Smooth muscle cell of the brain vasculature (primary cell): Measurements from ENCODE around the gene ZNF630.
"Not testable (repeated sequence)": the region's sequence is repeated elsewhere in the genome, so short reads cannot be mapped to it uniquely, and the experiment has no call there.

Source experiments
- DNase-seq: peaks from one replicate; pipeline ENCODE4 v3.0.0-alpha.2; 2012; ENCODE audit warnings: low read depth, low spot score

ZNF630 gene

GRCh38 chrX:48071064-48071985, at the start of gene ZNF630:
Gene ZNF630 (minus strand): TSS chrX:48071640. CDS start chrX:48066886, 4,754 bp downstream.
- DNase-seq, result no peak

- DNase-seq, result no peak
Measured at GRCh38 chrX:48107717-48108116, 36.3 kb upstream of the ZNF630 start.

- no peak for DNase-seq
Measured at GRCh38 chrX:48102874-48103374, 31.5 kb upstream of the ZNF630 start.

- DNase-seq, result no peak
Measured at GRCh38 chrX:48101443-48101842, 30.0 kb upstream of the ZNF630 start.

GRCh38 chrX:48092558-48092957, 21.1 kb upstream of the ZNF630 start:
- DNase-seq, result not testable (repeated sequence)

- no peak for DNase-seq
Measured at GRCh38 chrX:48090123-48090522, 18.7 kb upstream of the ZNF630 start.

GRCh38 chrX:48086082-48086481, 14.6 kb upstream of the ZNF630 start:
- no peak for DNase-seq

- DNase-seq, result no peak
Measured at GRCh38 chrX:48083706-48084105, 12.3 kb upstream of the ZNF630 start.

GRCh38 chrX:48083212-48083611, 11.8 kb upstream of the ZNF630 start:
- DNase-seq, result no peak

- no peak for DNase-seq
Measured at GRCh38 chrX:48076343-48076742, 4.9 kb upstream of the ZNF630 start.

GRCh38 chrX:48071986-48072605, 656 bp upstream of the ZNF630 start:
- no peak for DNase-seq

GRCh38 chrX:48068096-48068887, 3.1 kb downstream of the ZNF630 start:
- no peak for DNase-seq

- no peak for DNase-seq
Measured at GRCh38 chrX:48064261-48064660, 7.2 kb downstream of the ZNF630 start.

- DNase-seq, result no peak
Measured at GRCh38 chrX:48059296-48059639, 12.2 kb downstream of the ZNF630 start.

GRCh38 chrX:48058621-48059295, 12.7 kb downstream of the ZNF630 start:
- DNase-seq, result no peak

GRCh38 chrX:48046846-48047245, 24.6 kb downstream of the ZNF630 start:
- DNase-seq, result no peak

GRCh38 chrX:48045410-48046311, 25.8 kb downstream of the ZNF630 start:
- DNase-seq, result no peak

GRCh38 chrX:48043056-48043455, 28.4 kb downstream of the ZNF630 start:
- no peak for DNase-seq

GRCh38 chrX:48035891-48036290, 35.5 kb downstream of the ZNF630 start:
- no peak for DNase-seq

- not testable (repeated sequence) for DNase-seq
Measured at GRCh38 chrX:48030641-48031173, 40.7 kb downstream of the ZNF630 start.
